NCI-H1436 (cell line): Measurements from ENCODE around the gene CENPK.
A peak's percentile ranks its signal among the peaks of the same experiment; 100 is the strongest.
"Not testable (repeated sequence)": the region's sequence is repeated elsewhere in the genome, so short reads cannot be mapped to it uniquely, and the experiment has no call there.

Experiments used
- DNase-seq: peaks from one replicate; lab custom pipeline; 2025; lab: John Stamatoyannopoulos, UW

CENPK gene

DNA sequence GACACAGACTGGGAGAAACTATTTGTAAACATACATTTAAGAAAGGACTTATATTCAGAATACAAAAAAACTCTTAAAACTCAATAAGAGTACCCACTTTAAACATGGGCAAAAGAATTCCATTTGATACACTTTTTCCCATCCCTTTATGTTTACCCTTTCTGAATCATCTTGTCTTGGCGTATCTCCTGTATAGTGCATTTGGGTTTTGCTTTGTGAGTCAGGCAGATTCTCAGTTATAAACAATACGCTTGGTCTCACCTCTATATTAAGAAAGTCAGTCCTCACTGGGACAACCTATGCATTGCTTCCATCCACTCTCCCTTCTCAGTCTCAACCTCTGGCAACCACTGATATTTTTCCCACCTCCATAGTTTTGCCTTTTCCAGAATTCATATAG is 54.0 kb downstream of the CENPK start:
- DNase-seq: no peak

GRCh38 chr5:65506961-65507360 is 56.0 kb downstream of the CENPK start:
- no peak for DNase-seq

DNA sequence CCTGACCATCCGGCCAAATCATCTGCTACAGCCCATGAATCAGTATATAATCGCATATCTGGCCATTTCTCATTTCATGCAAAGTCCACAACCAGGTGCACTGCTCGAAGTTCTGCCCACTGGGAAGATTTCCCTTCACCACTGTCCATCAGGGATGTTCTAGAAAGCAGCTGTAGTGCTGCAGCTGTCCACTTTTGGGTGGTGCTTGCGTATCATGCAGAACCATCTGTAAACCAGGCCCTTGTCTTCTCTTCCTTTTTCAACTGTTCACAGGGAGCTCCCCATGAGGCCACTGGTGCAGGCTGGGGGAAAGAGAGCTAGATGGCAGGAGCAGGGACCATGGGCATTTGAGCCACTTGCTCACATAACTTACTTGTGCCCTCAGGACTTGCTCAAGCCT is 73.8 kb downstream of the CENPK start:
- no peak for DNase-seq

DNA sequence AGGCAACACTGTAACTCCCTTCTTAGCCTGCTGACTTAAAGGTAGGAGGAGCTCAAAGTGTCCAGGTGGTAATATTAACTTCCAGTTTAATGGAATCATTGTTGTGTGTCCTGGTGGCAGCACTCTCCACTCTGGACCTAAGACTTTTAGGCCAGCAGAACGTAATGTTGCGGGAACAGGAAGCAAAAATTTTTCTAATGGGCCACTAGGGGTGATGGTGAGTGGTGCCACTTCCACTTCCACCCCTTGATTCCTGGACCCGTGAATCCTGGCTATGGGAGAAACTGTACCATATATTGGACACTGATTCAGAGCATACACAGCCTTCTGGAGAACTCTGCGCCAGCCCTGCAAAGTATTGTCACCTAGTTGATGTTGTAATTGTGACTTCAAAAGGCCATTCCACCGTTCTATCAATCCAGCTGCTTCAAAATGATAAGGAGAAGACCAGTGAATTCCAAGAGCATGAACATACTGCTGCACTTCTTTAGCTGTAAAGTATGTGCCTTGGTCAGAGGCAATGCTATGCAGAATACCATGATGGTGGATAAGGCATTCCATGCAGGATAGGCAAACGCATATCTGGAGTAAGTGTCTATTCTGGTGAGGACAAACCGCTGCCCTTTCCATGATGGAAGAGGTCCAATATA is 74.8 kb downstream of the CENPK start:
- DNase-seq: not testable (repeated sequence)

GRCh38 chr5:65486803-65487202 is 76.2 kb downstream of the CENPK start:
- not testable (repeated sequence) for DNase-seq

DNA sequence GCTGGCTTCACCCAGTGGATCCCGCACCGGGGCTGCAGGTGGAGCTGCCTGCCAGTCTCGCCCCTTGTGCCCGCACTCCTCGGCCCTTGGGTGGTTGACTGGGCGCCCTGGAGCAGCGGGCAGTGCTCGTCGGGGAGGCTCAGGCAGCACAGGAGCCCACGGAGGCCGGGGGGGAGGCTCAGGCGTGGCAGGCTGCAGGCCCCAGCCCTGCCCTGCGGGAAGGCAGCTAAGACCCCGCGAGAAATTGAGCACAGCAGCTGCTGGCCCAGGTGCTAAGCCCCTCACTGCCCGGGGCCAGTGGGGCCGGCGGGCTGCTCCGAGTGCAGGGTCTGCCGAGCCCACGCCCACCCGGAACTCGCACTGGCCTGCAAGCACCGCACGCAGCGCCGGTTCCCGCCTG is 77.6 kb downstream of the CENPK start:
- DNase-seq: no peak

GRCh38 chr5:65483546-65484346 is 79.2 kb downstream of the CENPK start:
- DNase-seq: peak; percentile 48

GRCh38 chr5:65482736-65483545 is 80.0 kb downstream of the CENPK start:
- DNase-seq: no peak

DNA sequence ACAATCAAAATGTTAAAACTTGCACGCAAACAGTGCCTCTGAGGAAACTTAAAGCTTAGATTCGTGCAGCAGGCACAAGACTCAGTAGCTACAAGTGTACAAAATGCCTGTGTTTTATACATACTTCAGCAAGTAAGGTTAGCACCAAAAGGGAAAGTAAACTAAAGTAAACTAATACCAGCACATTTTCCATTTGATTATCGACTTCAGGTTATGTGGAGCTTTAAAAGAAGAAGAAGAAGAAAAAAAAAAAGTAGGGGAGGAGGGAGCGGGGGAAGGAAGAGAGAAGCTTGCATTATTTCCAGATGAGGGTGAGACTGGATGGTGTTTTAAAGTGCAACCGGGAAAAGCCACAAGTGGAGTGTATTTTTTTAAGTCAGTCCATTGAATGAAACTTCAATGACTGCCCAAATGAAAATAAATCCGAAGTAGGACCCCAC is 80.7 kb downstream of the CENPK start:
- DNase-seq: no peak

GRCh38 chr5:65481635-65482295 is 81.2 kb downstream of the CENPK start, which contains the start of gene ADAMTS6:
Gene ADAMTS6 (minus strand): TSS chr5:65481920. CDS start chr5:65473673, 8,247 bp downstream.
- peak; percentile 27 for DNase-seq

DNA sequence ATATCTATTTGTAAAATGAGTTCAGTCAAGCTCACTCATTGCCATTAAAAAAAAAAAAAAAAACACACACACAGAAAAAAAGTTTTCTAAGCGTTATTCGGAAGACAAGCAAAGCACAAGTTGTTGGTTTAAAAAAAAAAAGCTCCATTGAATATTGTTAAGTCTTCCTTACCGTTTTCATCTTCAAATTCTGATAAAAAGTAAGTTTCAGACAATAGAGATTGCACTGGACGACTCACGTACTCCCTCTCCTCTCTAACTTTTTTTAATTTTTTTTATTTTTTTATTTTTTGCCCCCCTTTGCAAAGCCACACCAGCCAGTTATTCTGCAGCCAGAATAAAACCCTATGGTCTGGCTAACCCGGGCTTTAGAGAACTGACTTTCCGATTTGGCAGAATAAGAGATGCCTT is 81.8 kb downstream of the CENPK start:
- no peak for DNase-seq

DNA sequence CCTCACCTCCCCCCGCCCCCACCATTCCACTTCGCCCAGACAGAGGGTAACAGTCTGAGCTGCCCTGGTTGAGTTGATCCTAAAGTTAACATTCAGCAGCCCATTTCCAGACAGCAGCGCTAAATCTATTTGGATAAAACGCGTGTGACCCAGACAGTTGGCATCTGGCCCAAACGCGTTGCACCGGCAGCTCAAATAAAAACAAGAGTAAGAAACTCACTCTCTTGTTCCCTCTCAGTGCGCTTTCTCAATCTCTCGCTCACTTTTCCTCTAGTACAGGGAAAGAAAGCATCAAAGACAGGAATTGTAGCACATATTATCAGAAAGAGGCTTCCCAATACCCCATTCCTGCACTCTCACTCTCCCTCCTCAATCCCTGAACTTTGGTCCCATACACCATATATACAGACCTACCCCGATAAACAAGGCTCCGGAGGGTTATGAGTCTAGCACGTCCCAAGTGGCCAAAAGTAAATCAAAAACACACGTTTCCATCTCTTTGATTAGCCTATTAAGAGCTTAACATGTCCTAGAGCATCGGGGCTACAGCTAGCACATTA is 82.6 kb downstream of the CENPK start:
- no peak for DNase-seq

DNA sequence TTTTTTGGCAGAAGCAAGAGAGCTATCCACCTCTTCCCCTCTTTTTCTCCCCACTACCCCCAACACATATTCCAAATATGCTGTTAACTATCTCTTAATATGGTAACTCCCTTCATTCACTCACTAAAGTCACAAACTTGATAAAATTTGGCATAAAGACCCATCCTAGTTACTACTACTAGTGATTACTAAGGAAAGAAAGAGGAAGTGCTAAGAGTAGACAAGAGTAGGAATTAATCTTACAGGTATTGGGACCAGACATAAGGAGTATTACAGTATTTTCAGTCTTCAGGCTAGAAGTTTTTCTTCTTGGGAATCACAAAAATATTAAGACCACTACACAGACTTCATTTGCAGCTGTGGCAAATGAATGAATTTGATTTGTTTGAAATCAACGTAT is 83.4 kb downstream of the CENPK start:
- DNase-seq: no peak

DNA sequence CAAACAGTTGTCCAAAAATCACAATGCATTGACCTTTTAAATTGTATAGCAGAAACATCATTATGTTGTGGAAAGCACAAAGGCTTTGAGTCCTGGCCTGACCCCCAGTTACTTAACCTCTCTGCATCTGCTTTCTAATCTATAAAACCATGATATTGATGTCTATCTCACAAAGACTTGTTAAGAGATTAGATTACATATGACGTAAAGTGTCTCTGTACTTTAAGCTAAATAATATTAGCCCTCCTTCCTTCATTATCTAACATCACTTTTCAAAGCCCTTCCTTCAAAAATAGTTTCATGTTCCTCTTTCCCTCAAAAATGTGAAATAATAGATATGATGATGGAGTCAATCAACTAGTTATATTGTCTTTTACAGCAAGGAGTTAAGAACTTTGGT is 84.6 kb downstream of the CENPK start:
- no peak for DNase-seq

DNA sequence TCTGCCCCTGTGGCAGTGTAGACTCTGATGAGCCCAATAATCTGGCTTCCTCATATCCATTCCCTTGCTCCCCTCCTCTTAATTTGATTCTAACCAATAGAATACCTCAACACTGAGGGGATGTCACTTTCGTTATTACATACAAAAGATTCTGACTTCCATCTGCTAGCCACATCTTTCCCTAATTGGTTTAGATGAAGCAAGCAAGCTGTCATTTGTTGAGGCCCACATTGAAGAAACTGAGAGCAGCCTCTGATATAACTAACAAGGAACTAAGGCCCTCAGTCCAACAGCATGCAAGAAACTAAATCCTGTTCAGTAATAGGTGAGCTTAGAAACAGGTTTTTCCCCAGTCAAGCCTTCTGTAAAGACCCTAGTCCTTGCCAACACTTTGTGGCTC is 87.1 kb downstream of the CENPK start:
- no peak for DNase-seq

GRCh38 chr5:65475336-65475735 is 87.6 kb downstream of the CENPK start:
- DNase-seq: no peak

DNA sequence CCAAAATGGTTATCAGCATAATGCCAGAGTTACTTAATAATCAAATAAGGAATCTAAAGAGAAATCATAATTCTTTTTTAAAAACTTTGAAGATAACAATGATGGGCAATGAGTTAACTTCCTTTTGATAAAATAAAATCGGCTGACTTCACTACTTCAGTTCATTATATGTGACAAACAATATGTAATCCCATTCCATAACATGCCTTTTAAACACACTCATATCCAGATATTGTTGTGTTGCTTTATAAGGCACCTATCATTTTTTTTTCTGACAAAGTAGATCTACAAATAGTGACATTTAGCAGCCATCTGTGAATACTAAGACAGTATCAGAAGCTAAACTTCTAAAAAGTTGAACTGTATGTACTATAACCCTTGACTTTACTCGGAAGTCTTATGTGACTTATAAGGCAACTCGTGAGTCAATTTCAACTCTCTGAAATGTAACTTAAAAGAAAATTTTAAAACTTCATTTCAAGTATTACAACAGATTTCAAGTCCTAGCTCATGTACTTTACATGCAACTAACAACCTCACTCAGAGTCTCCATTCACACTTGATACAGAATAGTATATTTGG is 88.7 kb downstream of the CENPK start:
- DNase-seq: no peak

- no peak for DNase-seq
Observed at GRCh38 chr5:65468633-65469032, 94.3 kb downstream of the CENPK start.
